ENCODE measurements around the gene CUTA. TPM values are rescaled to one million over a fixed set of nuclear protein-coding genes. Genes with fewer than 3 reads are reported as not detected.

Gene CUTA
- total RNA-seq, 1 donor from 2014 or later: 319 TPM

DNA sequence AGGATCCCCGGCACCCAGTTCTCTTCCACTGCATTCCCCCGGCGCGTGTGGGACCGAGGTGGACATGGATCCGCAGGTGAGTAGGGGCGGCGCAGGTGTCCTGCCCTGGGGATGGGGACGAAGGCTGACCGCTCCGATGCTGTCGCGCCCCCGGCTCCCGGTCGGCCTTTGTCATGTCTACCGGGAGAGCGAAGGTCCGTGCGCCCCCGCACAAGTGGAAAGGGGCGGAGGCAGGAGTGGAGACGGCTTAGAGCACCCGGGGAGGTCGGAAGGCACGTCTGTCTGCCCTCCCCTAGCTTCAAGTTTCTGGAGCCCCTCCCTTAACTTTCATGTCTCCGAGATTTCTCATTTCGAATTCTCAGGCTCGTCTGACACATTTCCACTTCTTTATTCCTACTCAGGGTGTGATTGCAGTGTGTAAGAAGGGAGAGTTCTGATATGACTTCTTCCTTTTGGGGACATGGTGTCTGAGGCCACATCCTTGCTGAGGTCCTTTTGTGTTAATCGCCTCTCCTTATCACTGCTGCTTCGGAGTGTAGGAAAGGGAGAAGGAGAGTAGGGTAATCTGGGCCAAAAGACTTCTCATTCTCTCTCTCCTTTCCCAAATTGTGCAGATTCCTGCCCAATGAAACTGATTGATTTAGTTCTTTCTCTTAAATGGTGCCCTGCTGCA is 25.8 kb downstream of the CUTA start:
- no peak for DNase-seq (ENCODE audit: low read depth, low spot score)
- H3K4me3 Mint-ChIP-seq: peak overlapping the region; percentile 98
- H3K36me3 Mint-ChIP-seq (ENCODE audit: low read depth): peaks cover 9% of the 10 kb centered on the region
- TF ChIP-seq, protein P1, sequence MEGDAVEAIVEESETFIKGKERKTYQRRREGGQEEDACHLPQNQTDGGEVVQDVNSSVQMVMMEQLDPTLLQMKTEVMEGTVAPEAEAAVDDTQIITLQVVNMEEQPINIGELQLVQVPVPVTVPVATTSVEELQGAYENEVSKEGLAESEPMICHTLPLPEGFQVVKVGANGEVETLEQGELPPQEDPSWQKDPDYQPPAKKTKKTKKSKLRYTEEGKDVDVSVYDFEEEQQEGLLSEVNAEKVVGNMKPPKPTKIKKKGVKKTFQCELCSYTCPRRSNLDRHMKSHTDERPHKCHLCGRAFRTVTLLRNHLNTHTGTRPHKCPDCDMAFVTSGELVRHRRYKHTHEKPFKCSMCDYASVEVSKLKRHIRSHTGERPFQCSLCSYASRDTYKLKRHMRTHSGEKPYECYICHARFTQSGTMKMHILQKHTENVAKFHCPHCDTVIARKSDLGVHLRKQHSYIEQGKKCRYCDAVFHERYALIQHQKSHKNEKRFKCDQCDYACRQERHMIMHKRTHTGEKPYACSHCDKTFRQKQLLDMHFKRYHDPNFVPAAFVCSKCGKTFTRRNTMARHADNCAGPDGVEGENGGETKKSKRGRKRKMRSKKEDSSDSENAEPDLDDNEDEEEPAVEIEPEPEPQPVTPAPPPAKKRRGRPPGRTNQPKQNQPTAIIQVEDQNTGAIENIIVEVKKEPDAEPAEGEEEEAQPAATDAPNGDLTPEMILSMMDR (conservative IDR thresholded peaks at IDR 0.05): no peak
- no peaks in the 10 kb centered on the region for H3K27me3 Mint-ChIP-seq (ENCODE audit: low read depth)
- peak overlapping the region; percentile 97 for H3K27ac Mint-ChIP-seq (ENCODE audit: unreplicated experiment)
- H3K4me1 Mint-ChIP-seq: peaks cover 51% of the 10 kb centered on the region
- no peaks in the 10 kb centered on the region for H3K9me3 Mint-ChIP-seq

DNA sequence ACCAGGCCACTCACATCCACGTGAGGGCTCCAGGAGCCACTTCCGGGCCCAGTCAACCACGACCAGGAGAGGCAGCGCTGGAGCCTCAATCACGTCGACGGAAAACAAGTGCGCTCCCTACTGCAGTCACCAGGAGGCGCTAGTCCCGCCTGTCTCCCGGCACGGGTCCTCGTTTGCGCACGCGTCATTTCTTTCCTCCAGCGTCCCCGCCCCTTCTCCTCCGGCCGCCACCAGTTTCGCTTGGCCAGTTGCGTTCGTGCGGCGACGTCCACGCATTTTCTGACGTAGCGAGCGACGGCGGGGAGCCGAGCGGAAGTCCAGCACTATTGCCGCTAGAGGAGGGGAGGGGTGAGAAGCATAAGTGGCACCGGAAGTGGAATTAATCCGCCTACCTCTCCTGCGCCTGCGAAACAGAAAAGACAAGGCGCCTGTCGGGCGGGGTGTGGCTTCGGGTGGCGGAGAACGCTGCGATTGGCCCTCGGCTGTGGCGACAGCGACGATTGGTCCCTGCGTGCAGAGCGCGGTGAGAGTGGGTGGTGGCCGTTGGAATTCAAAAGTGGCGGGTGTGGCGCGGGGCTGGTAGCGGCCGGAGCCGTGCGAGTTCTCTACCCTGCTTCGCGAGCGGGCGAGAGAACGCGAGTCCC is 26.5 kb downstream of the CUTA start, which contains the start of gene KIFC1:
Gene KIFC1, plus strand, starts transcription at position 546 of the 644 bp plus-strand sequence. CDS start 163 bp downstream, outside the sequence.
- no peaks in the 10 kb centered on the region for H3K9me3 Mint-ChIP-seq
- no peaks in the 10 kb centered on the region for H3K27me3 Mint-ChIP-seq (ENCODE audit: low read depth)
- DNase-seq (ENCODE audit: low read depth, low spot score): peak; percentile 100
- H3K4me1 Mint-ChIP-seq: peaks cover 51% of the 10 kb centered on the region
- H3K4me3 Mint-ChIP-seq: peak within 1 kb of the TSS; percentile 98
- H3K27ac Mint-ChIP-seq (ENCODE audit: unreplicated experiment): peak within 1 kb of the TSS; percentile 97
- TF ChIP-seq, protein P1 (conservative IDR thresholded peaks at IDR 0.05): peak; percentile 98
- H3K36me3 Mint-ChIP-seq (ENCODE audit: low read depth): peaks cover 9% of the 10 kb centered on the region

DNA sequence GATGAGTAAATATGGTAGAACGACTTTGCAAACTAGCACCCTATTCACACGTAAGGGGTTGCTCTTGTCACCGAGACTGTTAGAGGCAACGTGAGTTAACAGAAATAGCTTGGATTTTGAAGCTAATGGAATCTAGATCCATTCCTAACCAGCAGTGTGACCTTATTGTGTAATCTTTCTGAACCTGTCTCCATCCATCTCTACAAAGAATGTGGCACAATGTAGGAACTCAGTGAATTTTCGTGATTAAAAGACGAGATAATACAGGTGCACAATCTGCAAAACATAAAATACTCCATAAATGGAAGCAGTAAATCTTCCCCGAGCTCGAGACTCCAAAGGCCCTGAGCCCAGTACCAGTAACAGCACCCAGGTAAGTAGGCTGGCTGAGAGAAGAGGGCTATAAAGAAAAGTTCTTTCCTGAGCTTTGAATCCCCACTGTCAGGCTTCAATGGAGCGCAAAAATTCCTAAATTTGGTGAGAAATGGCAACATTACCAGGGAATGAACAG is 27.1 kb downstream of the CUTA start:
- H3K27ac Mint-ChIP-seq (ENCODE audit: unreplicated experiment): peak overlapping the region; percentile 95
- H3K36me3 Mint-ChIP-seq (ENCODE audit: low read depth): peaks cover 9% of the 10 kb centered on the region
- H3K9me3 Mint-ChIP-seq: no peaks in the 10 kb centered on the region
- H3K4me3 Mint-ChIP-seq: peak overlapping the region; percentile 98
- H3K27me3 Mint-ChIP-seq (ENCODE audit: low read depth): no peaks in the 10 kb centered on the region
- TF ChIP-seq, protein P1 (conservative IDR thresholded peaks at IDR 0.05): no peak
- H3K4me1 Mint-ChIP-seq: peaks cover 47% of the 10 kb centered on the region
- no peak for DNase-seq (ENCODE audit: low read depth, low spot score)

DNA sequence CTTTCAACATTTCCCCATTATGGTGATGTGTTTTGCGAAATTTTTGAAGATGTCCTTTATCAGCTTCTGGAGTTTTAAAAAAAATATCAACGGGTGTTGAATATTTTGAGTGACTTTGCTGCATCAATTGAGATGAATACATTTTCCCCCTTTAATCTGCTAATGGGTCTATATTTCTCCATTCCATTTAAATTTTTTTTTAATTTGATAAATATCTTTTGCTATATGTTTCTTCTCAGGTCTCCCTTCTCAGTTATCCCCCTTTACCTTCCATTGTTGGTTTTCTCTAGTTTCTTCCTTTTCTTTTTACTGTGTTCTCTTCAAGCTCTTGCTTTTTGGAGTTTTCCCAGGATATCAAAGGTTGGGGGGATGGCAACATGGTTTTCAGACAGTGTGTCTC is 27.7 kb downstream of the CUTA start:
- peaks cover 6% of the 10 kb centered on the region for H3K36me3 Mint-ChIP-seq (ENCODE audit: low read depth)
- H3K27me3 Mint-ChIP-seq (ENCODE audit: low read depth): no peaks in the 10 kb centered on the region
- no peak overlapping the region for H3K27ac Mint-ChIP-seq (ENCODE audit: unreplicated experiment)
- peak overlapping the region; percentile 98 for H3K4me3 Mint-ChIP-seq
- H3K9me3 Mint-ChIP-seq: no peaks in the 10 kb centered on the region
- DNase-seq (ENCODE audit: low read depth, low spot score): no peak
- peaks cover 40% of the 10 kb centered on the region for H3K4me1 Mint-ChIP-seq
- TF ChIP-seq, protein P1 (conservative IDR thresholded peaks at IDR 0.05): no peak

DNA sequence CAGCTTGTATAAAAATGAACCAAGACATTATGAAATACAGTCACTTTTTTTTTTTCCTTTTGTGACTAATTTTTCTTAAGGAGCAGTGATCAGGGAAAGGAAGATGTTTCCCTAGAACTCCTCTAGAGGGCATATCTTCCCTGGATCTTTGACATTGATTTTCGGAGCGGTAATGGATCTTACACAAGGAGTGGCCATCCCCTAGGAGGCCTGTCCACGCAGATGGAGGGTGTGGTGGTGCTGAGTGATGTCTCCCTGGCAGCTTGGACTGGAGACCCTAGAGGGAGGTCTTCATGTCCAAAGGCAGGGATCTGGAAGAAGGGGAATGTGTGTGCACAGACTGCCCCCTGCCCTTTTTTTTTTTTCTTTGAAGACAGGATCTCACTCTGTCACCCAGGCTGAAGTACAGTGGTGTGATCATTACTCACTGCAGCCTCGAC is 33.3 kb downstream of the CUTA start:
- Mint-ChIP-seq H3K27me3 (ENCODE audit: low read depth) (no peaks in the 10 kb centered on the region), H3K27ac (ENCODE audit: unreplicated experiment) (no peak overlapping the region), H3K36me3 (ENCODE audit: low read depth) (no peaks in the 10 kb centered on the region), H3K4me3 (peak overlapping the region; percentile 2), H3K9me3 (no peaks in the 10 kb centered on the region), H3K4me1 (peaks cover 4% of the 10 kb centered on the region)
- no peak for DNase-seq (ENCODE audit: low read depth, low spot score)
- TF ChIP-seq, protein P1 (conservative IDR thresholded peaks at IDR 0.05): peak; percentile 46

All from neural crest cell (in vitro differentiated cells).